Non-pigmented ciliary epithelial cell (primary cell): ENCODE results near the gene UPF3A.
"Not testable (repeated sequence)": the region's sequence is repeated elsewhere in the genome, so short reads cannot be mapped to it uniquely, and the experiment has no call there.

Source experiments
- DNase-seq: peaks from one replicate; pipeline ENCODE4 v3.0.0-alpha.2; 2010; ENCODE audit warnings: low read depth

Gene UPF3A

DNA sequence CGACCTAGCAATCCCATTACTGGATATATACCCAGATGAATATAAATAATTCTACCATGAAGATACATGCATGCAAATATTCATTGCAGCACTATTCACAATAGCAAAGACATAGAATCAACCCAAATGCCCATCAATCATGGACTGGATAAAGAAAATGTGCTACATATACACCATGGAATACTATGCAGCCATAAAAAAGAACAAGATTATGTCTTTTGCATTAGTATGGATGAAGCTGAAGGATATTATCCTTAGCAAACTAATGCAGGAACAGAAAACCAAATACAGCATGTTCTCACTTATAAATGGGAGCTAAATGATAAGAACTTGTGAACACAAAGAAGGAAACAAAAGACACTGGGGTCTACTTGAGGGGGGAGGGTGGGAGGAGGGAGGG is 55.1 kb downstream of the UPF3A start:
- not testable (repeated sequence) for DNase-seq

- DNase-seq = no peak
Measured at GRCh38 chr13:114338959-114339358, 57.6 kb downstream of the UPF3A start.

- DNase-seq = no peak
Measured at GRCh38 chr13:114339857-114340534, 58.6 kb downstream of the UPF3A start.

GRCh38 chr13:114341003-114341777 is 59.8 kb downstream of the UPF3A start:
- no peak for DNase-seq

DNA sequence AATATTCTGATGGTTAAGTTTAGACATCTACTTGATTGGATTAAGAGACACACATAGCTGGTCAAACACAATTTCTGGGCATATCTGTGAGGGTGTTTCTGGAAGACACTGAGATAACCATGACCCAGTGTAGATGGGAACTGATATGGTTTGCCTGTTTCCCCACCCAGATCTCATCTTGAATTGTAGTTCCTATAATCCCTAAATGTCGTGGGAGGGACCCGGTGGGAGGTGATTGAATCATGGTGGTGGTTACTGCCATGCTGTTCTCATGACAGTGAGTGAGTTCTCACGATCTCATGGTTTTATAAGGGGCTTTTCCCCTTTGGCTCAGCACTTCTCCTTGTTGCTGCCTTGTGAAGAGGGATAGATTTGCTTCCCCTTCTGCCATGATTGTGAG is 65.9 kb downstream of the UPF3A start:
- DNase-seq = not testable (repeated sequence)

- not testable (repeated sequence) for DNase-seq
Measured at GRCh38 chr13:114352763-114353162, 71.4 kb downstream of the UPF3A start.

GRCh38 chr13:114353382-114353781 is 72.0 kb downstream of the UPF3A start:
- DNase-seq = not testable (repeated sequence)
